NCI-H2196 treated with DMSO at 0.1 percent for 48 hours (cell line): ENCODE results near the gene ATP6V1G3.
"Not testable (repeated sequence)": the region's sequence is repeated elsewhere in the genome, so short reads cannot be mapped to it uniquely, and the experiment has no call there.

ENCODE experiments used
- DNase-seq: peaks from one replicate; lab custom pipeline; 2025; ENCODE audit not compliant: unreplicated experiment; lab: John Stamatoyannopoulos, UW

ATP6V1G3 gene

GRCh38 chr1:198498103-198498385 is 42.4 kb downstream of the ATP6V1G3 start:
- no peak for DNase-seq

- DNase-seq: no peak
Measured at GRCh38 chr1:198497326-198498102, 43.0 kb downstream of the ATP6V1G3 start.

GRCh38 chr1:198496216-198497143 is 44.0 kb downstream of the ATP6V1G3 start:
- DNase-seq: no peak

- DNase-seq: no peak
Measured at GRCh38 chr1:198495631-198496030, 44.8 kb downstream of the ATP6V1G3 start.

GRCh38 chr1:198494658-198495103 is 45.8 kb downstream of the ATP6V1G3 start:
- DNase-seq: no peak

GRCh38 chr1:198494139-198494538 is 46.3 kb downstream of the ATP6V1G3 start:
- no peak for DNase-seq

GRCh38 chr1:198493329-198493728 is 47.2 kb downstream of the ATP6V1G3 start:
- DNase-seq: no peak

GRCh38 chr1:198492872-198493271 is 47.6 kb downstream of the ATP6V1G3 start:
- no peak for DNase-seq

- DNase-seq: no peak
Measured at GRCh38 chr1:198491596-198491995, 48.9 kb downstream of the ATP6V1G3 start.

- no peak for DNase-seq
Measured at GRCh38 chr1:198491028-198491427, 49.5 kb downstream of the ATP6V1G3 start.

- DNase-seq: no peak
Measured at GRCh38 chr1:198490224-198490623, 50.3 kb downstream of the ATP6V1G3 start.

GRCh38 chr1:198486903-198487302 is 53.6 kb downstream of the ATP6V1G3 start:
- DNase-seq: no peak

- DNase-seq: no peak
Measured at GRCh38 chr1:198483645-198484044, 56.8 kb downstream of the ATP6V1G3 start.

- no peak for DNase-seq
Measured at GRCh38 chr1:198483006-198483405, 57.5 kb downstream of the ATP6V1G3 start.

- DNase-seq: no peak
Measured at GRCh38 chr1:198481661-198482060, 58.8 kb downstream of the ATP6V1G3 start.

- DNase-seq: no peak
Measured at GRCh38 chr1:198480876-198481275, 59.6 kb downstream of the ATP6V1G3 start.

GRCh38 chr1:198477354-198477753 is 63.1 kb downstream of the ATP6V1G3 start:
- not testable (repeated sequence) for DNase-seq
